Tibial artery (tissue), 4 donors: Measurements from ENCODE around the gene CACNB3.

ENCODE experiments used
- DNase-seq, 2 donors: peaks; one replicate each; pipeline ENCODE4 v3.0.0-alpha.2; 2019
- H3K27ac ChIP-seq, 2 donors: fragments of 200-600 bp; sonication (generic) in 1 of 2; 1 replicate in 1 of 2; 2 replicates in 1 of 2; pipeline ENCODE4 v1.5.1; 2018 to 2019; ENCODE audit warnings: mild to moderate bottlenecking in 1 of 2
- H3K27me3 ChIP-seq, 2 donors: fragments of 200-600 bp; sonication (generic) in 1 of 2; one replicate each; pipeline versions ENCODE4 v1.5.1 to v1.6.0; 2016 to 2019
- H3K36me3 ChIP-seq, 3 donors: fragments of 200-600 bp; sonication (generic) in 2 of 3; one replicate each; pipeline ENCODE4 v1.5.1; 2016 to 2019; ENCODE audit warnings: mild to moderate bottlenecking in 2 of 3
- H3K4me1 ChIP-seq, 4 donors: fragments of 200-600 bp; sonication (generic) in 2 of 4; 1 replicate in 3 of 4; 2 replicates in 1 of 4; pipeline ENCODE4 v1.5.1; 2016 to 2019
- H3K4me3 ChIP-seq, 2 donors: fragments of 200-600 bp; sonication (generic) in 1 of 2; 1 replicate in 1 of 2; 2 replicates in 1 of 2; pipeline ENCODE4 v1.5.1; 2018 to 2019; ENCODE audit warnings: mild to moderate bottlenecking in 2 of 2
- H3K9me3 ChIP-seq, 3 donors: fragments of 200-600 bp; sonication (generic) in 1 of 3; one replicate each; pipeline ENCODE4 v1.5.1; 2016 to 2019
- CTCF ChIP-seq, 2 experiments: fragments of 200-600 bp in 1 of 2; fragments of 450-650 bp in 1 of 2; IDR thresholded peaks; one replicate each; pipeline ENCODE4 v1.5.1; 2017 to 2019; ENCODE audit warnings: antibody characterized with exemption in 2 of 2, mild to moderate bottlenecking in 1 of 2, moderate library complexity in 1 of 2
- intact Hi-C: fragments of 100-400 bp; cut with DNase I; formaldehyde crosslinking; loops from one replicate; pipeline ENCODE4 v1.15.0; 2023; ENCODE audit warnings: low total_unique reads

The CACNB3 gene

GRCh38 chr12:48817873-48818830 lies at the start of gene CACNB3:
Gene CACNB3 (plus strand): TSS chr12:48818496. CDS start chr12:48818930, 434 bp downstream.
- H3K9me3 ChIP-seq = no peaks in the 10 kb centered on the region
- no peak for TF ChIP-seq CTCF (IDR thresholded peaks at IDR 0.05)
- intact Hi-C loops = no loop called here
- peaks cover 0 to under 1% (median 0%) of the 10 kb centered on the region in 3 donors for H3K36me3 ChIP-seq
- peak within 1 kb of the TSS; percentile 12 to 68 for H3K27ac ChIP-seq
- H3K4me3 ChIP-seq = peak within 1 kb of the TSS; percentile 55 to 76
- H3K4me1 ChIP-seq = peaks cover 0 to 36% (median 29%) of the 10 kb centered on the region in 4 donors
- no peaks in the 10 kb centered on the region for H3K27me3 ChIP-seq
- peak; percentile 76 to 82 for DNase-seq

- intact Hi-C loops = no loop called here
- DNase-seq = no peak
- no peak for TF ChIP-seq CTCF (IDR thresholded peaks at IDR 0.05)
- H3K27me3 ChIP-seq = no peaks in the 10 kb centered on the region
- H3K9me3 ChIP-seq = no peaks in the 10 kb centered on the region
- peaks cover 46 to 92% (median 69%) of the 10 kb centered on the region in 3 donors for H3K36me3 ChIP-seq
- H3K4me3 ChIP-seq = no peak overlapping the region
- H3K4me1 ChIP-seq = peaks cover 0 to 21% (median 14%) of the 10 kb centered on the region in 4 donors
- no peak overlapping the region for H3K27ac ChIP-seq
Observed at GRCh38 chr12:48768736-48769135, 49.6 kb upstream of the CACNB3 start.

- TF ChIP-seq CTCF (IDR thresholded peaks at IDR 0.05) = no peak
- Histone ChIP-seq H3K4me1 (peaks cover 0 to 21% (median 14%) of the 10 kb centered on the region in 4 donors), H3K27ac (no peak overlapping the region), H3K27me3 (no peaks in the 10 kb centered on the region), H3K4me3 (no peak overlapping the region), H3K36me3 (peaks cover 66 to 99% (median 82%) of the 10 kb centered on the region in 3 donors), H3K9me3 (no peaks in the 10 kb centered on the region)
- intact Hi-C loops = no loop called here
- no peak for DNase-seq
Observed at GRCh38 chr12:48770756-48771155, 47.5 kb upstream of the CACNB3 start.

- H3K4me3 ChIP-seq = no peak overlapping the region
- H3K9me3 ChIP-seq = no peaks in the 10 kb centered on the region
- no peak for TF ChIP-seq CTCF (IDR thresholded peaks at IDR 0.05)
- H3K27ac ChIP-seq = no peak overlapping the region
- H3K4me1 ChIP-seq = peaks cover 0 to 18% (median 14%) of the 10 kb centered on the region in 4 donors
- no peak for DNase-seq
- H3K36me3 ChIP-seq = peaks cover 75 to 99% (median 82%) of the 10 kb centered on the region in 3 donors
- intact Hi-C loops = no loop called here
- no peaks in the 10 kb centered on the region for H3K27me3 ChIP-seq
Observed at GRCh38 chr12:48771588-48772112, 46.6 kb upstream of the CACNB3 start.

GRCh38 chr12:48773686-48774085 lies 44.6 kb upstream of the CACNB3 start:
- H3K4me3 ChIP-seq = no peak overlapping the region
- intact Hi-C loops = no loop called here
- H3K4me1 ChIP-seq = peaks cover 0 to 11% (median 0%) of the 10 kb centered on the region in 4 donors
- peaks cover 76 to 93% (median 91%) of the 10 kb centered on the region in 3 donors for H3K36me3 ChIP-seq
- H3K9me3 ChIP-seq = no peaks in the 10 kb centered on the region
- H3K27me3 ChIP-seq = no peaks in the 10 kb centered on the region
- H3K27ac ChIP-seq = no peak overlapping the region
- DNase-seq = no peak
- no peak for TF ChIP-seq CTCF (IDR thresholded peaks at IDR 0.05)
